Renal pelvis (tissue), 4 donors: ENCODE results near the gene EIF2S1. TPM values are rescaled to one million over a fixed set of nuclear protein-coding genes. Genes with fewer than 3 reads are reported as not detected.
A peak's percentile ranks its signal among the peaks of the same experiment; 100 is the strongest.
"Not testable (repeated sequence)": the region's sequence is repeated elsewhere in the genome, so short reads cannot be mapped to it uniquely, and the experiment has no call there.

Experiments used
- DNase-seq: peaks from one replicate; pipeline ENCODE4 v3.0.0-alpha.2; 2013
- polyA plus RNA-seq, 3 donors: library from polyadenylated mRNA; unstranded; fragments of 120-200 nt; gene quantifications; one replicate each; pipeline ENCODE4 v1.2.1, GENCODE V29; 2013; ENCODE audit not compliant: insufficient read length in 3 of 3

EIF2S1 gene
- polyA plus RNA-seq, 3 donors, result 96.4 to 106 (median 106) TPM

- not testable (repeated sequence) for DNase-seq
Measured at GRCh38 chr14:67408122-67408801, 48.1 kb downstream of the EIF2S1 start.

GRCh38 chr14:67409461-67409860, 49.3 kb downstream of the EIF2S1 start:
- DNase-seq, result no peak

GRCh38 chr14:67410313-67410712, 50.2 kb downstream of the EIF2S1 start:
- DNase-seq, result no peak

DNA sequence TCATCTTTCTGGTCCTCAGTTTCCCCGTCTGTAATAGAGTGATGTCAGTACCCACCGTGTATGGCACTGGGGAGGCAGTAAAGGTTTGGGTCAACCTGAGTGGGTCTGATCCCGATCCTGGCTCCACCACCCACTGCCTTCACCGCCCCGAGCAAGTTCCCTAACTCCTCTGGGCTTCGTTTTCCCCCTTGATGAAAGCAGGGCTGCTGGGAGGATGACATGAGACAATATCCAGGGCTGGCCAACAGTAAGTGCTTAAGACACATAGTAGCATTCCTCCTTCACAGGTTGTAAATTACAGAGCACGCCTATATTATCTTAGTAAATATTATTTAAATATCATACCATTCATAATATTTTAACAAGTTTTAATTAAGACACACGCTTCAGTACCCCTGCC, 51.2 kb downstream of the EIF2S1 start:
- no peak for DNase-seq

GRCh38 chr14:67411820-67412421, 51.8 kb downstream of the EIF2S1 start, which contains the start of gene PLEK2:
TSS of gene PLEK2 (minus strand) at chr14:67412165. CDS start at chr14:67412059, 106 bp downstream.
- no peak for DNase-seq

DNA sequence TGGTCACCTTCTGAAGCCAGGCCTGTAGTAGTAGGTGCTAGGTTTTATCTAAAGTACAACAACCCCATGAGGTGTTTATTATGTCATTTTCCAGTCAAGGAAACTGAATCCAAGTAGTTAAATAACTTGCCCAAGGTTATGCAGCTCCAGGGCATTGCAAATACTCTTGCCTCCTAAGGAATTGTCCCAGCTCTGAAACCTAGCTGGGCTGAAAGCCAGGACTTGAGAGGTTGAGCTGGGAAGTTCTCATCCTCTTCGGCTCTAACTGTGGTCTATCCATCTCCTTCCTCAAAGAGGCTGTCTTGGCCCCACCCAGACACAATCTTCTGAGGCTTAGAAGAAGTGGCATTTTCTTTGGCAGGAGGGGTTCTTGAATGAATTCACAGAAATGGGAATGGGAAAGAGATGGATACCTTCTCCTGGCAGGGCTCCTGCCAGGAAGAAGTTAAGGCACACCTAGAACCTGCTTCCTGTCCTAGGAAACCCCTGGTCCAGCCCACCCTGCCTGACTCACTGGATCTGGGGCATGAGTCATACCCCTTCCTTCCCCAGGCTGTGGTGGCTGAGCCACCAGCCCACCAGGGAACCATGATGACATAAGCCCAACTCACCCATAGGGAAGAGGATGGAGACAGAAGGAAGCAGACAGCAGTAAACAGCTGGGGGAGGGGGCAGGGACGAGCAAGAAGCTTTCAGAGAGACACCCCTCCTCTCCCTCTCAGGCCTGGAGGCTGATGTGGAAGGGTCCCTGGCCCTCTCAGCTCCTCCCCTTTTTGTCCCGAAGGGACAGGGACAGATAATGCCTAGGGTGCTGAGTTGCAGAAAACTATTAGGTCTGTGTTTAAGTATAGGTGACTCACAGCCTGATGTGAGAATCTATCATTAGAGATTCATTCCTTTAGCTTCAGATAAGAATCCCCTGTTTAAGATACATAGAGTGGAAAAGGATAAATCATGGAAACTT, 54.0 kb downstream of the EIF2S1 start:
- DNase-seq, result no peak

DNA sequence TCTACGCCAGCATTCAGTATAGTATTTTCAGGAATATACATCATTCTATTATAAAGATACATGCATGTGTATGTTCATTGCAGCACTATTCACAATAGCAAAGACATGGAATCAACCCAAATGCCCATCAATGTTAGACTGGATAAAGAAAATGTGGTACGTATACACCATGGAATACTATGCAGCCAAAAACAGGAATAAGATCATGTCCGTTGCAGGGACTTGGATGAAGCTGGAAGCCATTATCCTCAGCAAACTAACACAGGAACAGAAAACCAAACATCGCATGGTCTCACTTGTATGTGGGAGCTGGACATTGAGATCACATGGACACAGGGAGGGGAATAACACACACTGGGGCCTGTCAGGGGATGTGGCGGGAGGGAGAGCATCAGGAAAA, 55.5 kb downstream of the EIF2S1 start:
- DNase-seq, result not testable (repeated sequence)

DNA sequence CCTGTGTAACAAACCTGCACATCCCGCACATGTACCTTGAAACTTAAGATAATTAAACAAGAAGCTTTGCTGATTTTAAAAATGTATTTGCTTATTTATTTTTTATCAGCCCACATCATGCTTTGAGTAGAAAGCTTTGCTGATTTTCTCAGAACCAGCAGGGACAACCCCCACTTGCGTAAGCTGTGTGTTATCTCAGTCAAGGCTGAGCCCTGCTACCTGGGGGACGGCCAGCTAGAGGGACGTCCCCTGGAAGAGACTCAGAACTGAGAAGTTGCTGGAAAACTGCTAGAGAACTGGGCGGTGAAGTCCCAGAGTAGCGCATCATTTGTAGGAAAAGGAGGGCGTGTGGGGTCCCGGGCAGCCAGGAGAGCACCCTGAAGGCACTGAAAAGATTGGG, 56.0 kb downstream of the EIF2S1 start:
- no peak for DNase-seq

DNA sequence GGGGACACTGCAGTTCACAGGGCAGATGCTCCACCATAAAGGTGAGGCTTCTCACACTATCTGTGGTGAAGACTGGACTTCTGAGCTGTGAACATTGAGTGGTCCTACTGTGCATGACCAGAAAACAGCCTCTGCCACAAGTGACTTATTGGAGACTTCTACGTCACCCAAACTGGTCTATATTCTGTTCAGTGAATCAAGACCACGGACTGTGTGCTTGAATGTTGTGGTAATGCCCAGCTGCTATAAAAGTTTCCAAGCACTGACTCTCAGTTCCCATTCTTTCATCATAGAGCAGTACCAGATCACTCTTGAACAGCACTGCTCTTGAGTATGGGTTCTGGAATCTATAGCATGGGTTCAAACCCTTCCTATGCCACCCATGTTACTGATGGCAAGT, 56.7 kb downstream of the EIF2S1 start:
- no peak for DNase-seq

DNA sequence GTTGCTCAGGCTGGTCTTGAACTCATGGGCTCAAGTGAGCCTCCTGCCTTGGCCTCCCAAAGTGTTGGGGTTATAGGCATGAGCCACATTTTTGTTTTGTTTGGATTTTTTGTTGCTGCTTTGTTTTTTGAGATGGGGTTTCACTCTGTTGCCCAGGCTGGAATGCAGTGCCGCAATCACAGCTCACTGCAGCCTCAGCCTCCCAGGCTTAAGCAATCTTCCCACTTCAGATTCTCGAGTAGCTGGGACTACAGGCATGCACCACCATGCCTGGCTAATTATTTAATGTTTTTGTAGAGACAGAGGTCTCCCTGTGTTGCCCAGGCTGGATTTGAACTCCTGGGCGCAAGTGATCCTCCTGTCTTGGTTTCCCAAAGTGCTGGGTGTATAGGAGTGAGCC, 57.5 kb downstream of the EIF2S1 start:
- DNase-seq, result no peak

- DNase-seq, result no peak
Measured at GRCh38 chr14:67418401-67419191, 58.5 kb downstream of the EIF2S1 start.

GRCh38 chr14:67420102-67420739, 60.1 kb downstream of the EIF2S1 start:
- DNase-seq, result no peak

GRCh38 chr14:67421356-67422224, 61.5 kb downstream of the EIF2S1 start:
- DNase-seq, result no peak

GRCh38 chr14:67423424-67423823, 63.3 kb downstream of the EIF2S1 start:
- no peak for DNase-seq

DNA sequence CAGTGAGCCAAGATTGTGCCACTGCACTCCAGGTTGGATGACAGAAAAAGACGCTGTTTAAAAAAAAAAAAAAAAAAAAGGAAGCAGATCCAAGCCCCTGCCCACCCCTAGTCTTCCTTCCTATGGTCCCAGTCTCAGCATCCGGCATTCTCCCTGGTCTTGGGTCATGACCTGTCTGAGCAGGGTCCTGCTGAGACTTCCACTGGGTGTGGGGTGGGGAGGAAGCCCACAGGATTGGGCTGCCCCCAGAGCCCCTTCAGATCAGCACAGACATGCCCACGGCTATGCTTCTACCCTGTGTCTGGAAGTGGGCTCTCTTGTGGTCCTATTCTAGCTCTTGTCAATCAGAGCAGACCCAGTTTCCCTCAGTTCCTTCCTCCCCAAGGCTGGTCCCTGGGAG, 64.4 kb downstream of the EIF2S1 start:
- no peak for DNase-seq

DNA sequence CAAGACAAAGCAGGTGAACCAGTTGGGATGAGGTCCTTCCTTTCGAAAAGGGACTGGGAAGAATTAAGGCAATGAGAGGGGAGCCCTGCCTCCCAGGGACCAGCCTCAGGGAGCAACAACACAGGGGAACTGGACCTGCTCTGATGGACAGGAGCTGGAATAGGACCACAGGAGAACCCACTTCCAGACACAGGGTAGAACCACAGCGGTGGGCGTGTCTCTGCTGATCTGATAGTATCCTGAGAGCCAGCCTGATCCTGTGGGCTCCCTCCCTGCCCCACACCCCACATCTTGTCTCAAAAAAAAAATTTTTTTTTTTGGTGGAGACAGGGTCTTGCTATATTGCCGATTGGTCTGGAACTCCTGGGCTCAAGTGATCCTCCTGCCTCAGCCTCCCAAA, 65.5 kb downstream of the EIF2S1 start:
- no peak for DNase-seq

GRCh38 chr14:67426161-67426560, 66.0 kb downstream of the EIF2S1 start:
- no peak for DNase-seq

- DNase-seq, result peak; percentile 78
Measured at GRCh38 chr14:67426983-67427606, 67.0 kb downstream of the EIF2S1 start.

GRCh38 chr14:67428501-67429031, 68.4 kb downstream of the EIF2S1 start:
- no peak for DNase-seq
